Pancreas (tissue), 10 donors: ENCODE results near the gene SLC35G6. TPM values are rescaled to one million over a fixed set of nuclear protein-coding genes. Genes with fewer than 3 reads are reported as not detected.

Experiments used
- ATAC-seq, 4 donors: fragments of 200-7000 bp; cut with Tn5 transposase; one replicate each; pipeline versions ENCODE4 v1.8.0 to v1.9.1; 2020; ENCODE audit warnings: mild to moderate bottlenecking in 4 of 4, moderate library complexity in 4 of 4
- DNase-seq, 6 donors: peaks; one replicate each; pipeline ENCODE4 v3.0.0-alpha.2; 2020
- FAIRE-seq: peaks from 2 replicates; lab custom pipeline; 2012; peaks lifted over from hg19 to GRCh38; lab: Jason Lieb, UNC
- H3K27ac ChIP-seq, 4 donors: fragments of 200-600 bp; sonication (generic); 1 replicate in 3 of 4; 2 replicates in 1 of 4; pipeline versions ENCODE4 v1.5.0 to v1.8.0; 2020
- H3K27me3 ChIP-seq, 4 donors: fragments of 200-600 bp; one replicate each; pipeline ENCODE4 v1.8.0; 2021
- H3K36me3 ChIP-seq, 3 donors: fragments of 200-600 bp; sonication (generic) in 1 of 3; one replicate each; pipeline versions ENCODE4 v1.5.0 to v1.8.0; 2020 to 2021
- H3K4me1 ChIP-seq, 3 donors: fragments of 200-600 bp; one replicate each; pipeline ENCODE4 v1.8.0; 2021
- H3K4me3 ChIP-seq, 4 donors: fragments of 200-600 bp; sonication (generic) in 2 of 4; one replicate each; pipeline versions ENCODE4 v1.5.0 to v1.8.0; 2020 to 2021
- H3K9me3 ChIP-seq, 4 donors: fragments of 200-600 bp; one replicate each; pipeline ENCODE4 v1.8.0; 2021
- WGBS, 2 donors: extraction: QIAGEN DNeasy Blood & Tissue Kit; methylation state at CpG; one replicate each; pipeline ENCODE4 v1.1.7; 2013; 5-methylcytosine and 5-hydroxymethylcytosine counted together
- intact Hi-C, 3 donors: fragments of 100-400 bp; cut with DNase I; formaldehyde crosslinking; loops; one replicate each; pipeline versions ENCODE4 v1.11.1 to v1.14.2; 2022
- polyA plus RNA-seq, 2 donors: library from polyadenylated mRNA; stranded (reverse); fragments of 200-250 nt; gene quantifications; one replicate each; pipeline ENCODE4 v1.2.3, GENCODE V29; 2013
- total RNA-seq, 6 donors: library from RNA; stranded (reverse); fragmentation: NEBNext Ultra II Directional in 4 of 6; extraction: Animal tissue kit (Norgen Biotek cat#: 25700) in 4 of 6; gene quantifications; one replicate each; pipeline versions ENCODE4 v1.2.1 to v1.2.4, GENCODE V29; 2021 to 2023
- TF ChIP-seq, protein P1 (sequence below), 4 donors: fragments of 200-600 bp; sonication (generic) in 3 of 4; IDR thresholded peaks; one replicate each; pipeline versions ENCODE4 v1.5.0 to v1.8.0; 2021; ENCODE audit warnings: antibody characterized with exemption in 4 of 4
- donor health status: healthy with polysubstance abuse.
- donor health status: DM: no; HTN: no; CAD: no; lungs with moderate emphysema.
- donor health status: DM: no; HTN: no; CAD: no.
- donor health status: control.
- donor health status: control.
- donor health status: Bipolar disorder and iron deficiency.
- donor health status: DM: yes; HTN: yes; CAD: no.
- donor health status: DM: no; HTN: no; CAD: no.
- donor health status: DM: no; HTN: no; CAD: no.
- donor health status: DM: yes; HTN: yes; CAD: no.

Gene SLC35G6
- total and polyA plus RNA-seq, 8 donors: 0.08 TPM; not detected in 7

DNA sequence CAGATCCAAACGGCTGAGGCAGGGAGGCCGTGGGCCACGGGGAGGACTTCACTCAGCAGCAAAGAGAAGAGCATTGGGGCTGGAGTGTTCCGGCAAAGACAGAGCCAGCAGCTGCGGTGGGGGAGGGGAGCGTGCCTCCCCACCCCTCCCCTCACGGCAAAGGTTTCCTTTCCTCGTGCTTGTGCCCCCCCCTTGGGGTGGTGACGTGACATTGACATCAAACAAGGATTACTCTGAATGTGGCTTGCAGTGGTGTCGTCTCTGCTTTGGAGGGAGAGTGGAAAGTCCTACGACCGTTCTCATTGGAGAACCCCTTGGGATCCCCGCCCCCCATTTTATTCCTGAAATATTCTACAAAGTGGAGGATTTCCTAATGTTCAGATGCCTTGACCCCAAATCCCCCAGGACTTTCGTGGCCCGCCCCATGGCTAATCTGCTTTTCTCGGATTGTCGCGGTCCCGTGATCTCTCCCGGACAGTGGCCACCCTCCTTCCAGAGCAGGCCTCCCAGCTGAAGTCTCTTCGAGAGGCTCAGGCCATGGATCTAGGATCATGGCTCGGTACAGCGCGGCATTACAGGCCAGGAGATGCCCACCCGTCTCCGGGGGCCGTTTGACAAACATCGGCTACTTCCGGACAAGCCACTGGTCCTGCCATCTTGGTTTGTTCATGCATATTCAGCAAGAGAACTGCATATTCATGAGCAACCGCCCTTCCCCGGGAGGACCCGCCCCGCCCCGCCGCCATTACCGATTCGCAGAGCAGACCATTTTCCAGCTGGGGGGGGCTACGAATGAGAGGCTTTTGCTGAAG lies 2.2 kb downstream of the SLC35G6 start:
- H3K4me3 ChIP-seq: peak overlapping the region; percentile 49 to 68 (median 54)
- FAIRE-seq (peak; percentile 56), ATAC-seq (peak; percentile 63 to 82 (median 74)), DNase-seq (peak; percentile 90 to 97 (median 94))
- no peaks in the 10 kb centered on the region for H3K36me3 ChIP-seq
- H3K27ac ChIP-seq: peak overlapping the region; percentile 90 to 100 (median 100)
- peaks cover 18 to 30% (median 20%) of the 10 kb centered on the region in 3 donors for H3K4me1 ChIP-seq
- TF ChIP-seq, protein P1, sequence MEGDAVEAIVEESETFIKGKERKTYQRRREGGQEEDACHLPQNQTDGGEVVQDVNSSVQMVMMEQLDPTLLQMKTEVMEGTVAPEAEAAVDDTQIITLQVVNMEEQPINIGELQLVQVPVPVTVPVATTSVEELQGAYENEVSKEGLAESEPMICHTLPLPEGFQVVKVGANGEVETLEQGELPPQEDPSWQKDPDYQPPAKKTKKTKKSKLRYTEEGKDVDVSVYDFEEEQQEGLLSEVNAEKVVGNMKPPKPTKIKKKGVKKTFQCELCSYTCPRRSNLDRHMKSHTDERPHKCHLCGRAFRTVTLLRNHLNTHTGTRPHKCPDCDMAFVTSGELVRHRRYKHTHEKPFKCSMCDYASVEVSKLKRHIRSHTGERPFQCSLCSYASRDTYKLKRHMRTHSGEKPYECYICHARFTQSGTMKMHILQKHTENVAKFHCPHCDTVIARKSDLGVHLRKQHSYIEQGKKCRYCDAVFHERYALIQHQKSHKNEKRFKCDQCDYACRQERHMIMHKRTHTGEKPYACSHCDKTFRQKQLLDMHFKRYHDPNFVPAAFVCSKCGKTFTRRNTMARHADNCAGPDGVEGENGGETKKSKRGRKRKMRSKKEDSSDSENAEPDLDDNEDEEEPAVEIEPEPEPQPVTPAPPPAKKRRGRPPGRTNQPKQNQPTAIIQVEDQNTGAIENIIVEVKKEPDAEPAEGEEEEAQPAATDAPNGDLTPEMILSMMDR (IDR thresholded peaks at IDR 0.05): no peak
- H3K27me3 ChIP-seq: no peaks in the 10 kb centered on the region
- 0 to 1% methylated on average over 38 of the region's 38 CpGs for WGBS, 2 donors
- no peaks in the 10 kb centered on the region for H3K9me3 ChIP-seq
- intact Hi-C loops: no loop called here

DNA sequence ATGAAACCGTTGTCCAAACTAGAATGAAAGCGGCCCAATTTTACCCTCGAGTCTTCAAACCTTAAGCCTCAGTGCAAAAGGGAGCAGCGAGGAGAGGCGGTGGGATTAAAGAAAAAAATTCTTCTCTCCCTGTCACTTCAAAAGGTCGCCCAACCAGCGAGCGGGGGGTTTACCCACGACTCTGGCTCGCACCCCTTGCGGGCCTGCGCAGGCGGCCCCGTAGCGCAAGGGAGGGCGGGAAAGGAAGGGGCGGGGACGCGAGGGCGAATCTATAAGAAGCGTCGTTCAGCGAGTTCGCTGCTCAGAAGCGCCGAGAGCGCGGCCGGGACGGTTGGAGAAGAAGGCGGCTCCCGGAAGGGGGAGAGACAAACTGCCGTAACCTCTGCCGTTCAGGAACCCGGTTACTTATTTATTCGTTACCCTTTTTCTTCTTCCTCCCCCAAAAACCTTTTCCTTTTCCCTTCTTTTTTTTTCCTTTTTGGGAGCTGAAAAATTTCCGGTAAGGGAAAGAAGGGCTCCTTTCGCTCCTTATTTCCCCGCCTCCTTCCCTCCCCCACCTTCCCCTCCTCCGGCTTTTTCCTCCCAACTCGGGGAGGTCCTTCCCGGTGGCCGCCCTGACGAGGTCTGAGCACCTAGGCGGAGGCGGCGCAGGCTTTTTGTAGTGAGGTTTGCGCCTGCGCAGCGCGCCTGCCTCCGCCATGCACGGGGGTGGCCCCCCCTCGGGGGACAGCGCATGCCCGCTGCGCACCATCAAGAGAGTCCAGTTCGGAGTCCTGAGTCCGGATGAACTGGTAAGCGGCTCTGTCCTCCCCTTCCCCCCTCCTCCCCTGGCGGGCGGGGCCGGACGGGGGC lies 3.0 kb downstream of the SLC35G6 start, which contains the start of gene POLR2A:
Gene POLR2A, plus strand, starts transcription at position 300 of the 852 bp plus-strand sequence.
- DNase-seq (peak; percentile 97 to 99 (median 99)), FAIRE-seq (no peak), ATAC-seq (peak; percentile 80 to 89 (median 82))
- intact Hi-C loops: no loop called here
- peak within 1 kb of the TSS; percentile 49 to 68 (median 54) for H3K4me3 ChIP-seq
- H3K27ac ChIP-seq: peak within 1 kb of the TSS; percentile 90 to 100 (median 100)
- H3K27me3 ChIP-seq: no peaks in the 10 kb centered on the region
- H3K4me1 ChIP-seq: peaks cover 18 to 37% (median 26%) of the 10 kb centered on the region in 3 donors
- TF ChIP-seq, protein P1 (IDR thresholded peaks at IDR 0.05): no peak
- H3K9me3 ChIP-seq: no peaks in the 10 kb centered on the region
- no peaks in the 10 kb centered on the region for H3K36me3 ChIP-seq
- 0 to 1% methylated on average over 58 to 63 of the region's 64 CpGs for WGBS, 2 donors

DNA sequence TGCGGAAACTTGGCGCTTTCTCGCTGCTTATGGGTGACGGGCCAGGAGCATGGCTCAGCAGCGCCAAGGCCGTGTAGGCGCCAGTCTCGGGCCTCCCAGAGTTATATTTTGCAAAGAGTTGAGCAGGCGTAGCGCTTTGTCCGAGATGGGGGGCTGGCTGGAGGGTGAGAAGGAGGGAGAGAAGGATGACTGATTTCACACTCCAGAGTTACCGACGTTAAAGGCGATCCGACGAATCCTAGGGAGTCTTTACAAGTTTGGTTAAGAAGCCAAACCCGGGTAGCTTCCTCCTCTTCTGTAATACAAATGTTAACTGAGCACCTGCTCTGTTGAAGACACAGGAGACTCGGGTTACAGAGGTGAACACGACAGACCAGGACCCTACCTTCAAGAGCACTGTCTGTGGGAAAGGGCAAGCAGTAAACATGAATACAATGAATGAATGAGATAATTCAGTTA lies 3.7 kb downstream of the SLC35G6 start:
- no peaks in the 10 kb centered on the region for H3K36me3 ChIP-seq
- 0% methylated on average over 19 of the region's 19 CpGs for WGBS, 2 donors
- DNase-seq (no peak), FAIRE-seq (no peak), ATAC-seq (no peak)
- no peaks in the 10 kb centered on the region for H3K27me3 ChIP-seq
- intact Hi-C loops: no loop called here
- no peaks in the 10 kb centered on the region for H3K9me3 ChIP-seq
- TF ChIP-seq, protein P1 (IDR thresholded peaks at IDR 0.05): no peak
- H3K4me1 ChIP-seq: peaks cover 18 to 42% (median 27%) of the 10 kb centered on the region in 3 donors
- H3K4me3 ChIP-seq: peak overlapping the region; percentile 8 to 68 (median 42)
- peak overlapping the region in 3 of 4 donors; percentile 99 to 100 (median 100) for H3K27ac ChIP-seq

GRCh38 chr17:7486181-7486580 lies 4.9 kb downstream of the SLC35G6 start:
- Histone ChIP-seq H3K9me3 (no peaks in the 10 kb centered on the region), H3K27me3 (no peaks in the 10 kb centered on the region), H3K36me3 (no peaks in the 10 kb centered on the region), H3K4me1 (peaks cover 18 to 39% (median 27%) of the 10 kb centered on the region in 3 donors), H3K27ac (no peak overlapping the region), H3K4me3 (peak overlapping the region in 3 of 4 donors; percentile 27 to 68 (median 57))
- intact Hi-C loops: no loop called here
- TF ChIP-seq, protein P1 (IDR thresholded peaks at IDR 0.05): no peak
- no peak for FAIRE-seq
- no peak for ATAC-seq
- DNase-seq: no peak
- 41 to 45% methylated on average over 3 of the region's 3 CpGs for WGBS, 2 donors
